GM23338 (cell line): ENCODE measurements around the gene DNAH8.

Experiments
- CREB1 ChIP-seq: fragments of 250-450 bp; sonication (Bioruptor Pico); IDR thresholded peaks from 2 replicates; pipeline ENCODE4 v1.5.0; 2020; ENCODE audit warnings: low read depth, mild to moderate bottlenecking, moderate library complexity
- EZH2phosphoT487 ChIP-seq: fragments of 200-600 bp; sonication (generic); IDR thresholded peaks from one replicate; pipeline ENCODE4 v1.8.1; 2018; ENCODE audit warnings: antibody characterized with exemption; ENCODE audit not compliant: unreplicated experiment
- NANOG ChIP-seq: IDR thresholded peaks from 2 replicates; pipeline ENCODE4 v1.6.1; 2016; ENCODE audit warnings: antibody characterized with exemption, borderline replicate concordance
- TF ChIP-seq, protein P1 (sequence below), 2 experiments: fragments of 200-600 bp in 1 of 2; sonication (generic) in 1 of 2; conservative IDR thresholded peaks; 2 replicates each; pipeline versions ENCODE4 v1.5.1 to v1.6.1; 2016 to 2017; ENCODE audit warnings: antibody characterized with exemption in 2 of 2, low read depth in 2 of 2, mild to moderate bottlenecking in 2 of 2, moderate library complexity in 1 of 2

DNA sequence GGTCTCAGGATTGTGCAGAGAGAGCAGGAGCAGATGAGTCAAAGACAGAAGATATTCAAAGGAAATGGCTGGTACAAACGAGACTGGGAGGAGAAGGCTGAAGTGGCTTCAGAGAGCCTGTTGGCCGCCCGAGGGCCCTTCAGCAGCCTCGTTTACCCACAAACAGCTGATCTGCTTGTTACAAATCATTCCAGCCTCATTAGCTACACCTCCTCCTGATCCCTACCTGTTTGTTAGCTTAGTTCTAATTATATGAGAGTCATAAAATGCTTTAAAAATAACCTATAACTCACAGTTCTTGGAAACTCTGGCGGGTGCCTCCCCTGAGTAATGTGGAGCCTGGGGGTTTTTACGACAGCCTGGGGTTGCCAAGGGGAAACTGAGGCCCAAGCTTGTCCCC is 346.1 kb downstream of the DNAH8 start:
- TF ChIP-seq, protein P1, sequence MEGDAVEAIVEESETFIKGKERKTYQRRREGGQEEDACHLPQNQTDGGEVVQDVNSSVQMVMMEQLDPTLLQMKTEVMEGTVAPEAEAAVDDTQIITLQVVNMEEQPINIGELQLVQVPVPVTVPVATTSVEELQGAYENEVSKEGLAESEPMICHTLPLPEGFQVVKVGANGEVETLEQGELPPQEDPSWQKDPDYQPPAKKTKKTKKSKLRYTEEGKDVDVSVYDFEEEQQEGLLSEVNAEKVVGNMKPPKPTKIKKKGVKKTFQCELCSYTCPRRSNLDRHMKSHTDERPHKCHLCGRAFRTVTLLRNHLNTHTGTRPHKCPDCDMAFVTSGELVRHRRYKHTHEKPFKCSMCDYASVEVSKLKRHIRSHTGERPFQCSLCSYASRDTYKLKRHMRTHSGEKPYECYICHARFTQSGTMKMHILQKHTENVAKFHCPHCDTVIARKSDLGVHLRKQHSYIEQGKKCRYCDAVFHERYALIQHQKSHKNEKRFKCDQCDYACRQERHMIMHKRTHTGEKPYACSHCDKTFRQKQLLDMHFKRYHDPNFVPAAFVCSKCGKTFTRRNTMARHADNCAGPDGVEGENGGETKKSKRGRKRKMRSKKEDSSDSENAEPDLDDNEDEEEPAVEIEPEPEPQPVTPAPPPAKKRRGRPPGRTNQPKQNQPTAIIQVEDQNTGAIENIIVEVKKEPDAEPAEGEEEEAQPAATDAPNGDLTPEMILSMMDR (conservative IDR thresholded peaks at IDR 0.05; ENCODE audit: low read depth in 2 of 2): no peak
- TF ChIP-seq CREB1 (no peak), EZH2phosphoT487 (no peak), NANOG (no peak)
